Stimulated activated CD8-positive, alpha-beta memory T cell treated with anti-CD3 and anti-CD28 coated beads, Interleukin-15, amount 100 ng/mL, for 24 hours (primary cell): ENCODE results near the gene XRCC1.
"Not testable (repeated sequence)": the region's sequence is repeated elsewhere in the genome, so short reads cannot be mapped to it uniquely, and the experiment has no call there.

Source experiments
- DNase-seq: peaks from one replicate; pipeline ENCODE4 v3.0.0-alpha.2; 2020; ENCODE audit warnings: low read depth

Gene XRCC1

GRCh38 chr19:43545981-43546380 lies 29.3 kb downstream of the XRCC1 start:
- no peak for DNase-seq

DNA sequence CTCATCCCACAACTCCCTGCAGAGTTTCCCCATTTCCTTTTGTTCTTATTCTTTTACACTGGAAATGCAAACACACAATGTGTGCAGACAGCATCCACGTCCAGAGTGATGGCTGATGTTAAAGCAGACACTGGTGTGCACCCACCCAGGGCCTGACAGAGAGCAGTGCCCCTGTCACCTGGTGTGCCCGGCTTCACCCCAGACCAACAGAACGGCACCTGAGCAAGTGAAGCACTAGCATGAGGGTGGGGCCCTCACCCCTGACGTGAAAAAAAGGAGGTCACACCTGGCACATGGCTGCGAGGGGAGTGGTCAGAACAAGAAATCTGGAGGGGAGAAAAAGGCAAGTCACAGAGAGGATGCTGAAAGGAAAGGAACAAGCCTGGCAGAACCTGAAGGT lies 30.1 kb downstream of the XRCC1 start:
- DNase-seq = no peak

GRCh38 chr19:43544077-43544476 lies 31.2 kb downstream of the XRCC1 start:
- DNase-seq = no peak

DNA sequence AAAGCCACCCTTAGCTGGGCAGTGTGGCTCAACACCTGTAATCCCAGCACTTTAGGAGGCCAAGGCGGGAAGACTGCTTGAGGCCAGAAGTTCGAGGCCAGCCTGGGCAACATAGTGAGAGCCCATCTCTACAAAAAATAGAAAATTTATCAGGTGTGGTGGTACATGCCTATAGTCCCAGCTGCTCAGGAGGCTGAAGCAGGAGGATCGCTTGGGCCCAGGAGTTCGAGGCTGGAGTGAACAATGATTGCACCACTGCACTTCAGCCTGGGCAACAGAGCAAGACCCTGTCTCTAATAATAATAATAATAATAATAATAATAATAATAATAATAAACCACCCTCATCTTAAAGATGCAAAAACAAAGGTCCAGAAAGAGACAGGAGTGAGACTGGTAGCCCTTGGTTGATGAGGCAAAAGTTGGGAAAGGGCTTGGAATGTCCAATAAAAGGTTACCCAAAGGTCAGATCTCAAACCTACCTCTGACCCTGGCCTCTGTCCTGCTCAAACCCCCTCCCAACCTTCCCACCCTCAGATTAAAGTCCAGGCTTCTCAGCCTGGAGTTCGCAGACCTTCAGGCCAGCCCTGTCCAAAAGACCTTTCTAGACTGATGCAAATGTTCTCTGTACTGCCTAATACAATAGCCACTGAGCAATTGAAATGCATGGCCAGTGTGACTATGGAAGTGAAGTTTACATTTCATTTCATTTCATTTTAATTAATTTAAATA lies 33.2 kb downstream of the XRCC1 start:
- DNase-seq = no peak

DNA sequence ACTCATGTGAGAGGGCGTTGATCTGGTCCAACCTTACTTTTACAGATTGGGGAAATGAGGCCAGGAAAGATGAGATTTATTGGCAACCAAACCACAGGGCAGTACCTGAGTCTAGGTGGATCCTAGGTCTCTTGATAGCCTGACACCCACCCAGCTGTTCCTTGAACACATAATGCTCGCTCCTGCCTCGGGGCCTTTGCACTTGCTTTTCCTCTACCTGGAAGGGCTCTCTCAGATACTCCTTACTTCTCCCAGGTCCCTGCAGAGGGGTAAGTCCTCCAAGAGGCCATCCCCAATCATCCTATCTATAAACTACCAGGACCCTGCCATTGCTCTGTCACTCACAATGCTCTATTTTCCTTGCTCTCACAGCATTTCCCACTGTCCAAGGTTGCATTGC lies 34.9 kb downstream of the XRCC1 start:
- DNase-seq = no peak

GRCh38 chr19:43538922-43539321 lies 36.4 kb downstream of the XRCC1 start:
- DNase-seq = no peak

GRCh38 chr19:43534816-43535761 lies 40.2 kb downstream of the XRCC1 start:
- DNase-seq = no peak

GRCh38 chr19:43534305-43534815 lies 41.0 kb downstream of the XRCC1 start:
- DNase-seq = no peak

DNA sequence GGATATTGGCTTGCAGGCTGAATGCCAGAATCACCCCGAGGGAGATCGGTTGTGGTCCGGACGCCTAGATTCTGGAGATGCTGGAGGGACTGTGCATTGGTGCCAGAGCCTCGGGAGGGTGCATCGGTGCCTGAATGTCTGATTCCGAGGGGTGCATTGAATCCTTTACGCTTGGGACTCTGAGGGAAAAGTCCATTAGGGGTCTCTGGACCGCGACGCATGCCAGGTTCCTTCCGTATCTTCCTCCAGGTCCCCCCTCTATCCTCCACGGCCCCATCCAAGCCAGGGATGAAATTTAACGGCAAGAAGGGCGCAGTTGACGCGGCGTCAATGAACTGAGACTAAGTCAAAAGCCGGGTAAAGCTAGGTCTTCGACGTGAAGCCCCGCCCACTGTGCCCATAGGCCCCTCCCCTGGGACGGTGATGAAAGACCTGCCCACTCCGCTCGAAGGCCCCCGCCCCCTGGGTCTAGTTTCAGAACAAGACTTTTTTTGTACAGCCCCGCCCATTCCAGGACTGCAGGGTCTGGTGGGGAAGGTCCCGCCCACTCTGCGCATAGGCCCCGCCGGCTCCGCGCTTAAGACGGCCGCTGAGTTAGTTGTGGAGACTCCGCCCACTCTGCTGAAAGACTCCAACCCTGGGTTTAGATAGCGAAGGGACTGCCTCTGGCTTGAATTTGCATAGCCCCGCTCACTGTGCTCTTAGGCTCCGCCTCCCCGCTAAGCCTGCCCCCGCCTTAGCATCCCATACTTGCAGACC lies 41.6 kb downstream of the XRCC1 start:
- peak; percentile 71 for DNase-seq

GRCh38 chr19:43532962-43533545 lies 42.3 kb downstream of the XRCC1 start, which contains the start of gene ZNF575:
Gene ZNF575 (plus strand): TSS chr19:43533188. CDS start chr19:43534423, 1,235 bp downstream.
- DNase-seq = peak; percentile 64

DNA sequence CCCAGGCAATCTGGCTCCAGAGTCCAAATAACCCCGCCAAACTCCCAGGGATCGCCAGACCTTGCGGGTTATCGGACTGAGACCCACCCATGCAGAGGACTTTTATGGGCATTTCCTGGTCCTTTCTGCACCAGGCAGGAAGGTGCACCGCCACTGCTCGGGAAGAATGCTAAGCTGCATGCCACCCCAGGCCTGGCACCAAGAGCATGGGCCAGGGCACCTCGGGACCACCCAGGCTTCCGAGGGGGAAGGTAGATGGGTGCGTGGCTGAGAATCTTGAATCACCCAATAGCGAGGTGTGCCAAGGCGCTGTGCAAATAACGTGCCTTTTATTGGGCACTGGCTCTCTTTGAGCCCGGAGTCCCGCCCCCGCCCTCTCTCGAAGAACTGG lies 42.8 kb downstream of the XRCC1 start:
- DNase-seq = no peak

- no peak for DNase-seq
These were observed 47.3 kb downstream of the XRCC1 start for GRCh38 chr19:43527860-43528622.

DNA sequence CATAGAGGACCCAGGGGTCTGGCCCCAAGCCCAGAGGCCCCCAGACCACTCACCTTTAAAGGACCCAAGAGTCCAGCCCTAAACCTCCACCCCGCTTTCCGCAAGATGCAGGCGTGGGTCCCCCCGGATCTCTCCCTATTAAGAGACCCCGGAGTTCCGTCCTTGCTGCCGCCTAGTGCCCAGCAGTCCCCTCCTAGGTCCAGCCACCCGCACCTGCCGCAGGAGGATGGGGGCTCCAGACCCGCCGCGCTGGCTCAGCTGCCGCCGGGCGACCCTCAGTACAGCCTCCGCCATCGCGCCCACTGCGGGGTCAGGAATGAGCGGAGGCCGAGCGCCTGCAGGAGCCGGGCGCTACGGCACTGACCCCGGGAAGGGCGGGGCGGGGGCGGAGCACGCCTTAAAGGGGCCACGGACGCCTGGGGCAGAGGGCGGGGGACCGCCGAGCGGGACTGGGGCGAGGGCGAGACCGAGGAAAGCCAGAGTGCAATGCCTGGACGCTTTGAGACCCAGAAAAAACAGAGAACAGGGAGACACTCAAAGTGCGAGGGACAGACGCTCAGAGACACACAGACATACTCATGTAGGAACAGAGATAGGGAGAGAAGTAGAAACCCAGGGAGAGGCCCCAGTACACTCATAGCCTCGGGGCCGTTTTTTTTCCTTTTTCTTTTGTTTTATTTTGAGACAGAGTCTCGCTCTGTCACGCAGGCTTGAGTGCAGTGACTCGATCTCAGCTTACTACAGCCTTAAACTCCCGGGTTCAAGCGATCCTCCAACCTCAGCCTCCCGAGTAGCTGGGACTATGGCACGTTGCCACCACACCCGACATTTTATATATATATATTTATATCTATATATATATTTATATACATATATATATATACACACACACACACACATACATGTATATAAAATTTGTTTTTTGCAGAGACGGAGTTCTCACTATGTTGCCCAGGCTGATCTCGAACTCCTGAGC lies 48.2 kb downstream of the XRCC1 start, which contains the start of gene ETHE1:
ETHE1 (minus strand) TSS at position 318 of the 976 bp plus-strand sequence; CDS start at position 294, 24 bp downstream.
- DNase-seq = peak; percentile 53

DNA sequence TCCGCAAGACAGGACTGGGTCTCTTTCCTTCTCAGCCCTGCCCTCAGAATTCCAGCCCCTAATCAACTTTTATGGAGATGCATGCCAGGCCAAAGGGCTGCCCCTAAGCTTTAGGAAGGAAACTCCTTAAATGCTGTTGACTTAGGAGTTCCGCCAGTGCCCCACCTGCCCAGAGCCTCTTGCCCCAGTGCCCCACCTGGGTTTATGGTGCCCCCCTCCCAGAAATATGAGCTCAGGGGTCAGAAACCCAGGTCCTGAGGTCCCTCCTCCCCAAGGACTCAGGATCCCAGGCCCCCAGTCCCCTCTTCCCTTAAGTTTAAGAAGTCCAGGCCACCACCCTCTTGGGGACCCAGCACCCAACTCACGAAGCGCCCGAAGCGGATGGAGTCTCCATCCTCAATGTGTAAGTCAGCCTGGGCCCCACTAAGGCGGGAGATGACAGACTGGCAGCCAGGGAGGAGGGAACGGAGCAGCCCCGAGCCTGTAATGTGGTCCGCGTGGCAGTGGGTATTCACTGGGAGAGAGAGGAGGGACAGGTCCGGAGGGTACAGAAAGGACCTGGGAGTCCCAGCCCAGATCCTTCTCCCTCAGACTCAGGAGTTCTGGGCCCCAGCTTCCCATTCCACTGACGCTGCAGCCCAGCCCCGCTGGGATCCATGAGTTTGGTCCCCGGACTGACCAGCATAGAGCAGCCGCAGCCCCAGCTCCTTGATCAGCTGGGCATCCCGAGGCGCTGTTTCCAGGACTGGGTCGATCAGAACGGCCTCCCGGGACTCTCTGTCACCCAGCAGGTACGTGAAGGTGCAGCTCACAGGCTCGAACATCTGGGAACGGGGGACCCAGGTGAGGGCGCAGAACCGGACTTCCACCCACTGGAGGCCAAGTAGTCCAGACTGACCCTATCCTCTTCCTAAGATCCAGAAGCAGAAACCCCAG lies 49.2 kb downstream of the XRCC1 start:
- no peak for DNase-seq

GRCh38 chr19:43524922-43525835 lies 50.1 kb downstream of the XRCC1 start:
- DNase-seq = no peak

- not testable (repeated sequence) for DNase-seq
These were observed 51.6 kb downstream of the XRCC1 start for GRCh38 chr19:43523696-43524095.

DNA sequence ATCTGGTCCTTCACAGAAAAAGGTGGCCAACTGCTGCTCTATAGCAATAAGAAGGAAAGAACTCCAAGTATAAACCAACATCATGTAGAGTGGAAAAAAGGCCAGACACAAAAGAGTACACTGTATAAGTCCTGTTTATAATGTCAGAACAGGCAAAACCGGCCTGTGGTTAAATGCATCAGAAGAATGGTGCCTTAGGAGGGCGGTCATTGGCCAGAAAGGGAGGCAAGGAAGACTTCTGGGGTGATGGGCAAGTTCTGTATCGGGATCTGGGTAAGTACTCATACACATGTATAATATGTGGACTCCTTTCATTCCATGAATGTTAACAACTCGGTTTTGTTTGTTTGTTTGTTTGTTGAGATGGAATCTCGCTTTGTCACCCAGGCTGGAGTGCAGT lies 52.4 kb downstream of the XRCC1 start:
- no peak for DNase-seq
